Measurements from ENCODE around the gene FKBP11.

GRCh38 chr12:48966177-48966895 is 41.0 kb upstream of the FKBP11 start:
- no peak for TF ChIP-seq POLR2AphosphoS5 (IDR thresholded peaks at IDR 0.05)
- TF ChIP-seq CTCF (IDR thresholded peaks at IDR 0.05) = no peak
